ENCODE measurements around the gene LIPA.

Gene LIPA

GRCh38 chr10:89240519-89240918 lies 11.1 kb downstream of the LIPA start:
- no peak for DNase-seq (ENCODE audit: low spot score)

- DNase-seq (ENCODE audit: low spot score) = no peak
Measured at GRCh38 chr10:89238956-89239644, 12.5 kb downstream of the LIPA start.

- no peak for DNase-seq (ENCODE audit: low spot score)
Measured at GRCh38 chr10:89237849-89238248, 13.7 kb downstream of the LIPA start.

GRCh38 chr10:89236226-89236797 lies 15.3 kb downstream of the LIPA start:
- DNase-seq (ENCODE audit: low spot score) = no peak

- DNase-seq (ENCODE audit: low spot score) = no peak
Measured at GRCh38 chr10:89235073-89235798, 16.3 kb downstream of the LIPA start.

GRCh38 chr10:89233033-89233432 lies 18.5 kb downstream of the LIPA start:
- no peak for DNase-seq (ENCODE audit: low spot score)

GRCh38 chr10:89228962-89229361 lies 22.6 kb downstream of the LIPA start:
- no peak for DNase-seq (ENCODE audit: low spot score)

- no peak for DNase-seq (ENCODE audit: low spot score)
Measured at GRCh38 chr10:89228146-89228545, 23.4 kb downstream of the LIPA start.

GRCh38 chr10:89226891-89227290 lies 24.7 kb downstream of the LIPA start:
- DNase-seq (ENCODE audit: low spot score) = no peak

GRCh38 chr10:89224739-89225443 lies 26.7 kb downstream of the LIPA start:
- peak; percentile 33 for DNase-seq (ENCODE audit: low spot score)

GRCh38 chr10:89221919-89222318 lies 29.7 kb downstream of the LIPA start:
- no peak for DNase-seq (ENCODE audit: low spot score)

GRCh38 chr10:89219513-89220218 lies 31.9 kb downstream of the LIPA start:
- DNase-seq (ENCODE audit: low spot score) = no peak

- peak; percentile 68 for DNase-seq (ENCODE audit: low spot score)
Measured at GRCh38 chr10:89217057-89217990, 34.3 kb downstream of the LIPA start.

- no peak for DNase-seq (ENCODE audit: low spot score)
Measured at GRCh38 chr10:89216056-89216455, 35.5 kb downstream of the LIPA start.

GRCh38 chr10:89215511-89215910 lies 36.1 kb downstream of the LIPA start:
- DNase-seq (ENCODE audit: low spot score) = no peak

- DNase-seq (ENCODE audit: low spot score) = no peak
Measured at GRCh38 chr10:89214566-89215165, 36.9 kb downstream of the LIPA start.

- DNase-seq (ENCODE audit: low spot score) = peak; percentile 38
Measured at GRCh38 chr10:89213191-89213808, 38.3 kb downstream of the LIPA start.

- DNase-seq (ENCODE audit: low spot score) = no peak
Measured at GRCh38 chr10:89210794-89211425, 40.7 kb downstream of the LIPA start.

GRCh38 chr10:89209718-89210117 lies 41.9 kb downstream of the LIPA start:
- no peak for DNase-seq (ENCODE audit: low spot score)

All from kidney capillary endothelial cell (primary cell).